ENCODE measurements around the gene WDR44.

Gene WDR44

DNA sequence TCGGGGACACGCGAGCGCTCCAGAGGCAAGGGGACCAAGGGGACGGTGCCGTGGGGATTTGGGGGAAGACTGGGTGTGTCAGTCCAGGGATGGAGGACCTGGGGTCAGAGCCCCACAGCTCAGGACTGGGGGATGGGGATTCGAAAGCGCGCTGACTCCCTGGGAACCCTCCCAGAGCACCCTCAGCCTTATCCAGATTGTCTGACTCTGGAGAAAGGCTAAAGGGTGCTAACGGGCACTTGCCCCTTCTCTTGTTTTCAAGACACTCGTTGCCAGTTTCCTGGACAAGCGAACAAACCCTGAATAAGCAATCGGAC is 150.8 kb downstream of the WDR44 start:
- no peak for DNase-seq
- Histone ChIP-seq H3K9me3 (replicated peaks; ENCODE audit: insufficient read depth, low read length) (no peaks in the 10 kb centered on the region), H3K4me3 (ENCODE audit: low read length) (peak overlapping the region; percentile 79), H3K4me2 (ENCODE audit: low read depth, low read length) (peak overlapping the region; percentile 66), H3K27me3 (replicated peaks; ENCODE audit: insufficient read depth, low read length) (no peaks in the 10 kb centered on the region), H3K27ac (ENCODE audit: low read length) (no peak overlapping the region), H3K4me1 (ENCODE audit: low read length) (no peaks in the 10 kb centered on the region), H3K36me3 (replicated peaks; ENCODE audit: insufficient read depth, low read length) (no peaks in the 10 kb centered on the region), H3K79me2 (ENCODE audit: low read length) (no peaks in the 10 kb centered on the region; the same call in 1 of the 2 replicates), H3K9me2 (replicated peaks; ENCODE audit: insufficient read depth, low read length) (no peaks in the 10 kb centered on the region), H3K9ac (ENCODE audit: low read length) (peak overlapping the region; percentile 62), H2AFZ (ENCODE audit: low read length) (peak overlapping the region; percentile 82), H3F3A (ENCODE audit: insufficient read depth, low read length) (no peaks in the 10 kb centered on the region), H4K20me1 (ENCODE audit: insufficient read depth, low read length) (no peaks in the 10 kb centered on the region)
- TF ChIP-seq EZH2phosphoT487 (IDR thresholded peaks at IDR 0.05; ENCODE audit: low read length) (no peak), EZH2 (optimal IDR thresholded peaks at IDR 0.05; ENCODE audit: low read depth, low read length) (no peak)
- TF ChIP-seq, protein P1, sequence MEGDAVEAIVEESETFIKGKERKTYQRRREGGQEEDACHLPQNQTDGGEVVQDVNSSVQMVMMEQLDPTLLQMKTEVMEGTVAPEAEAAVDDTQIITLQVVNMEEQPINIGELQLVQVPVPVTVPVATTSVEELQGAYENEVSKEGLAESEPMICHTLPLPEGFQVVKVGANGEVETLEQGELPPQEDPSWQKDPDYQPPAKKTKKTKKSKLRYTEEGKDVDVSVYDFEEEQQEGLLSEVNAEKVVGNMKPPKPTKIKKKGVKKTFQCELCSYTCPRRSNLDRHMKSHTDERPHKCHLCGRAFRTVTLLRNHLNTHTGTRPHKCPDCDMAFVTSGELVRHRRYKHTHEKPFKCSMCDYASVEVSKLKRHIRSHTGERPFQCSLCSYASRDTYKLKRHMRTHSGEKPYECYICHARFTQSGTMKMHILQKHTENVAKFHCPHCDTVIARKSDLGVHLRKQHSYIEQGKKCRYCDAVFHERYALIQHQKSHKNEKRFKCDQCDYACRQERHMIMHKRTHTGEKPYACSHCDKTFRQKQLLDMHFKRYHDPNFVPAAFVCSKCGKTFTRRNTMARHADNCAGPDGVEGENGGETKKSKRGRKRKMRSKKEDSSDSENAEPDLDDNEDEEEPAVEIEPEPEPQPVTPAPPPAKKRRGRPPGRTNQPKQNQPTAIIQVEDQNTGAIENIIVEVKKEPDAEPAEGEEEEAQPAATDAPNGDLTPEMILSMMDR (IDR thresholded peaks at IDR 0.05; ENCODE audit: low read length) = no peak

DNA sequence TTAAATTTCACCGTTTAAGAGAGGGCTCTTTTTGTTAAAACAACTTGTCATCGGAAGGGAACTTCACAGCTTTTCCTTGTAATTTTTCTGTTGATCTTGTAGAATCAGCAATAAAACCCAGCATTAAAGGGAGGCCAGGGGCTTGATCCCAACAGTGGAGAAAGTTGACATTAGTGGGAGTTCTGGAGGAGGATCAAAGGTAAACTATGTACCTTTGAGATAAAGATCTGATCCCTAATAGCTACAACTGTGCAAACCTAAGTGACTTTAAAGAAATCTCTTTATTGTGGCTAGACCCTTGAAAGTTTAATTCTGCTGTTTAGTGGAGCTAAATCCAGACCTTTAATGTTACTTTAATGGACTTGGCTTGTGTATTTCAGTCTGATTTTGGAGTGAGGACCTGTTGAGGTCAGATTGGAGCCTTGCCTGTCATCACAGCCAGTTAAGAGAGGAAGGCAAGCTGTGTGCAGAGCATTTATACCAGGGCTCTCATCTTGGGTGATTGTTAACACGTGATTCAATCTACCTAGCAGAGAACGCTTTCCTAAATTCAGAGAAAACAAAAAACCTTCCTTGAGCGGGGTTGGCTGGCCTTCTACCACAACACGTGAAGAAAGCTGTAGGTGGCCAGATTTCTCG is 151.4 kb downstream of the WDR44 start:
- TF ChIP-seq, protein P1 (IDR thresholded peaks at IDR 0.05; ENCODE audit: low read length) = no peak
- TF ChIP-seq EZH2phosphoT487 (IDR thresholded peaks at IDR 0.05; ENCODE audit: low read length) (no peak), EZH2 (optimal IDR thresholded peaks at IDR 0.05; ENCODE audit: low read depth, low read length) (no peak)
- H3K4me2 ChIP-seq (ENCODE audit: low read depth, low read length) = peak overlapping the region; percentile 66; the same call in 1 of the 2 replicates
- H3K36me3 ChIP-seq (replicated peaks; ENCODE audit: insufficient read depth, low read length) = no peaks in the 10 kb centered on the region
- H3K27me3 ChIP-seq (replicated peaks; ENCODE audit: insufficient read depth, low read length) = no peaks in the 10 kb centered on the region
- H3K9ac ChIP-seq (ENCODE audit: low read length) = no peak overlapping the region; the same call in 1 of the 2 replicates
- H3K4me1 ChIP-seq (ENCODE audit: low read length) = no peaks in the 10 kb centered on the region
- no peaks in the 10 kb centered on the region for H3K9me2 ChIP-seq (replicated peaks; ENCODE audit: insufficient read depth, low read length)
- H3K27ac ChIP-seq (ENCODE audit: low read length) = no peak overlapping the region
- no peaks in the 10 kb centered on the region for H3K9me3 ChIP-seq (replicated peaks; ENCODE audit: insufficient read depth, low read length)
- no peak overlapping the region for H2AFZ ChIP-seq (ENCODE audit: low read length)
- no peaks in the 10 kb centered on the region for H4K20me1 ChIP-seq (ENCODE audit: insufficient read depth, low read length)
- H3F3A ChIP-seq (ENCODE audit: insufficient read depth, low read length) = no peaks in the 10 kb centered on the region
- DNase-seq = no peak
- no peaks in the 10 kb centered on the region; the same call in 1 of the 2 replicates for H3K79me2 ChIP-seq (ENCODE audit: low read length)
- peak overlapping the region; percentile 79 for H3K4me3 ChIP-seq (ENCODE audit: low read length)

DNA sequence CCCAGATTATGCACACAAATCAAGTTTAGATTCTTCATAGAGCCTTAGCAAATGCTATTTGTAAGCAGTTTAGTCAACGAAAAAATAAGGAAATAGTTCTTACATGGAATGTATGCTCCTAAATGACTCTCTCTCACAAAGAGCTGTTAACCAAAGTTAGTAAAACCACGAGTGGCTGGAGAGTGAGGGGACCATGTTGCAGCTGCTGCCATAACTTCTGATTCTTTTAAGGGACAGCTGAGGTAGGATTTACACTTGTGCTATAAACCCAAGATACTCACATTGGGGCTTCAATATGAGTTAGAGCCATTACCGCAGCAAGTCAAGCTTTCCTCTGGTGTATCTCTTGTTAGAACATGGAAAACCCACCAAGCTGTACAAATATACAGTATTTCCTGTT is 152.4 kb downstream of the WDR44 start:
- no peaks in the 10 kb centered on the region; the same call in 1 of the 2 replicates for H3K79me2 ChIP-seq (ENCODE audit: low read length)
- no peak overlapping the region for H3K27ac ChIP-seq (ENCODE audit: low read length)
- H4K20me1 ChIP-seq (ENCODE audit: insufficient read depth, low read length) = no peaks in the 10 kb centered on the region

More for the DNA sequence above, 152.4 kb downstream of the WDR44 start:
- no peak overlapping the region for H3K9ac ChIP-seq (ENCODE audit: low read length)
- TF ChIP-seq EZH2phosphoT487 (IDR thresholded peaks at IDR 0.05; ENCODE audit: low read length) (no peak), EZH2 (optimal IDR thresholded peaks at IDR 0.05; ENCODE audit: low read depth, low read length) (no peak)
- TF ChIP-seq, protein P1 (IDR thresholded peaks at IDR 0.05; ENCODE audit: low read length) = no peak
- H3K9me2 ChIP-seq (replicated peaks; ENCODE audit: insufficient read depth, low read length) = no peaks in the 10 kb centered on the region
- H3K4me1 ChIP-seq (ENCODE audit: low read length) = no peaks in the 10 kb centered on the region
- no peaks in the 10 kb centered on the region for H3F3A ChIP-seq (ENCODE audit: insufficient read depth, low read length)
- H3K4me2 ChIP-seq (ENCODE audit: low read depth, low read length) = no peak overlapping the region
- H2AFZ ChIP-seq (ENCODE audit: low read length) = no peak overlapping the region
- no peaks in the 10 kb centered on the region for H3K27me3 ChIP-seq (replicated peaks; ENCODE audit: insufficient read depth, low read length)
- no peak for DNase-seq
- H3K4me3 ChIP-seq (ENCODE audit: low read length) = no peak overlapping the region
- no peaks in the 10 kb centered on the region for H3K9me3 ChIP-seq (replicated peaks; ENCODE audit: insufficient read depth, low read length)
- no peaks in the 10 kb centered on the region for H3K36me3 ChIP-seq (replicated peaks; ENCODE audit: insufficient read depth, low read length)
